SK-N-SH (cell line): ENCODE results near the gene MRGPRG. TPM values are rescaled to one million over a fixed set of nuclear protein-coding genes. Genes with fewer than 3 reads are reported as not detected.

Experiments
- CTCF ChIA-PET: fragments of 300-600, 350-600 bp; formaldehyde crosslinking; extraction: SDS; loops from one replicate; lab custom pipeline; 2021; lab: Yijun Ruan, JAX
- POLR2A ChIA-PET: fragments of 350-600 bp; sonication (Branson Sonifier 250); formaldehyde crosslinking; extraction: SDS; loops from one replicate; lab custom pipeline; 2020; ENCODE audit warnings: antibody characterized with exemption, inconsistent platforms; lab: Yijun Ruan, JAX
- DNase-seq: peaks from one replicate; pipeline ENCODE4 v3.0.0; 2012
- H2AFZ ChIP-seq: fragments of 200-600 bp; sonication (generic); 2 replicates; pipeline ENCODE4 v1.8.1; 2016; ENCODE audit warnings: antibody characterized with exemption, mild to moderate bottlenecking, low read depth
- H3F3A ChIP-seq: fragments of 200-600 bp; sonication (generic); replicated peaks from 2 replicates; pipeline ENCODE3; 2016; ENCODE audit warnings: antibody characterized with exemption, mild to moderate bottlenecking; ENCODE audit not compliant: insufficient read depth
- H3K27ac ChIP-seq, 2 experiments: fragments of 200-500 bp in 1 of 2; fragments of 200-600 bp in 1 of 2; sonication (Bioruptor generic) in 1 of 2; sonication (generic), shearing (Covaris generic) in 1 of 2; 2 replicates each; pipeline versions ENCODE4 v1.5.1 to v1.6.1; 2014 to 2016; ENCODE audit warnings: low read depth in 2 of 2, inconsistent platforms in 1 of 2, low read length in 1 of 2, mild to moderate bottlenecking in 1 of 2, mixed read lengths in 1 of 2
- H3K27me3 ChIP-seq: fragments of 200-600 bp; sonication (generic), shearing (Covaris generic); 2 replicates; pipeline ENCODE4 v1.6.1; 2016; ENCODE audit warnings: mixed run types; ENCODE audit not compliant: insufficient read depth
- H3K36me3 ChIP-seq, 2 experiments: fragments of 200-500 bp in 1 of 2; fragments of 200-600 bp in 1 of 2; sonication (Bioruptor generic) in 1 of 2; sonication (generic) in 1 of 2; replicated peaks in 1 of 2; 2 replicates each; pipeline versions ENCODE3 to v1.5.1; 2014 to 2016; ENCODE audit warnings: low read length in 1 of 2, mild to moderate bottlenecking in 1 of 2; ENCODE audit not compliant: insufficient read depth in 2 of 2, control insufficient read depth in 1 of 2
- H3K4me1 ChIP-seq, 2 experiments: fragments of 200-500 bp in 1 of 2; fragments of 200-600 bp in 1 of 2; sonication (Bioruptor generic) in 1 of 2; sonication (generic), shearing (Covaris generic) in 1 of 2; 2 replicates each; pipeline versions ENCODE4 v1.5.1 to v1.6.1; 2014 to 2016; ENCODE audit warnings: low read depth in 1 of 2, low read length in 1 of 2, mixed run types in 1 of 2; ENCODE audit not compliant: insufficient read depth in 2 of 2, control insufficient read depth in 1 of 2
- H3K4me2 ChIP-seq: fragments of 200-600 bp; sonication (generic), shearing (Covaris generic); 2 replicates; pipeline ENCODE4 v1.6.1; 2017; ENCODE audit warnings: mixed run types
- H3K4me3 ChIP-seq, 2 experiments: fragments of 200-500 bp in 1 of 2; fragments of 200-600 bp in 1 of 2; sonication (Bioruptor generic) in 1 of 2; sonication (generic), shearing (Covaris generic) in 1 of 2; 2 replicates each; pipeline versions ENCODE4 v1.5.1 to v1.8.1; 2014 to 2016; ENCODE audit warnings: low read depth in 2 of 2, inconsistent platforms in 1 of 2, low read length in 1 of 2, mild to moderate bottlenecking in 1 of 2, mixed read lengths in 1 of 2, moderate library complexity in 1 of 2
- H3K79me2 ChIP-seq: fragments of 200-600 bp; sonication (generic); 2 replicates; pipeline ENCODE4 v1.8.1; 2017; ENCODE audit warnings: mild to moderate bottlenecking; ENCODE audit not compliant: insufficient read depth
- H3K9ac ChIP-seq: fragments of 200-600 bp; sonication (generic); 2 replicates; pipeline ENCODE4 v1.6.1; 2017; ENCODE audit warnings: mixed run types
- H3K9me2 ChIP-seq: fragments of 200-600 bp; sonication (generic); 2 replicates; pipeline ENCODE4 v1.6.1; 2017; ENCODE audit warnings: mixed run types
- H3K9me3 ChIP-seq: fragments of 200-600 bp; sonication (generic); 2 replicates; pipeline ENCODE4 v1.6.1; 2017; ENCODE audit warnings: mixed run types, mild to moderate bottlenecking, moderate library complexity
- H4K20me1 ChIP-seq: fragments of 200-600 bp; sonication (generic); 2 replicates; pipeline ENCODE4 v1.6.1; 2017; ENCODE audit warnings: mild to moderate bottlenecking, mixed run types; ENCODE audit not compliant: insufficient read depth
- ELF1 ChIP-seq: IDR thresholded peaks from 2 replicates; pipeline ENCODE4 v1.4.0; 2012
- EP300 ChIP-seq, 2 experiments: IDR thresholded peaks; 2 replicates each; pipeline versions ENCODE4 v1.4.0 to v1.6.1; 2012; ENCODE audit warnings: borderline replicate concordance in 1 of 2, low read depth in 1 of 2, low read length in 1 of 2
- FOXM1 ChIP-seq: IDR thresholded peaks from 2 replicates; pipeline ENCODE4 v1.4.0; 2012; ENCODE audit warnings: low read depth, mild to moderate bottlenecking
- GABPA ChIP-seq: IDR thresholded peaks from 2 replicates; pipeline ENCODE4 v1.4.0; 2012; ENCODE audit warnings: low read depth, mild to moderate bottlenecking
- GATA2 ChIP-seq: sonication (generic); formaldehyde crosslinking; IDR thresholded peaks from 2 replicates; pipeline ENCODE4 v1.5.0; 2020; ENCODE audit warnings: mild to moderate bottlenecking, missing genetic modification reagents
- JUND ChIP-seq: IDR thresholded peaks from 2 replicates; pipeline ENCODE4 v1.4.0; 2012
- MAX ChIP-seq: IDR thresholded peaks from 2 replicates; pipeline ENCODE4 v1.4.0; 2012; ENCODE audit warnings: low read depth
- PBX3 ChIP-seq: IDR thresholded peaks from 2 replicates; pipeline ENCODE4; 2012
- RAD21 ChIP-seq: IDR thresholded peaks from 2 replicates; pipeline ENCODE4 v1.6.1; 2012; ENCODE audit warnings: mild to moderate bottlenecking, low read length
- SIN3A ChIP-seq: IDR thresholded peaks from 2 replicates; pipeline ENCODE4 v1.6.1; 2012; ENCODE audit warnings: low read depth, mild to moderate bottlenecking, low read length, moderate library complexity, borderline replicate concordance
- TCF12 ChIP-seq: IDR thresholded peaks from 2 replicates; pipeline ENCODE4 v1.4.0; 2012
- TEAD4 ChIP-seq: IDR thresholded peaks from 2 replicates; pipeline ENCODE4 v1.4.0; 2012; ENCODE audit warnings: mild to moderate bottlenecking, borderline replicate concordance; ENCODE audit not compliant: insufficient read depth
- USF1 ChIP-seq: IDR thresholded peaks from 2 replicates; pipeline ENCODE4 v1.4.0; 2012; ENCODE audit warnings: low read depth, borderline replicate concordance
- USF2 ChIP-seq: fragments of 150-350 bp; IDR thresholded peaks from 2 replicates; pipeline ENCODE4 v1.6.1; 2017; ENCODE audit warnings: antibody characterized with exemption, low read length, low read depth, borderline replicate concordance
- WGBS: methylation state at CpG from one replicate; pipeline ENCODE4 v1.1.6; 2017; ENCODE audit warnings: low lambda C conversion rate; 5-methylcytosine and 5-hydroxymethylcytosine counted together
- polyA plus RNA-seq, 3 experiments: library from polyadenylated mRNA; depleted of rRNA; stranded (reverse); fragments of >200 nt; gene quantifications; 2 replicates each; pipeline ENCODE4 v1.2.3, GENCODE V29; 2012

MRGPRG gene
- polyA plus RNA-seq, 1 of the 3 experiments (the other 2 are of a cell fraction) = not detected

- no peaks in the 10 kb centered on the region for H3F3A ChIP-seq
- H3K4me3 ChIP-seq = no peak overlapping the region
- H3K9me2 ChIP-seq = no peaks in the 10 kb centered on the region
- CTCF ChIA-PET = interaction anchor here (2.6 kb wide), 1 partner anchor 9 kb away, joined by 8 read pairs; no protein-coding TSS in a partner anchor
- DNase-seq = no peak
- H3K36me3 ChIP-seq = no peaks in the 10 kb centered on the region
- 70% methylated on average over 8 of the region's 19 CpGs for WGBS
- no peak overlapping the region for H2AFZ ChIP-seq
- TF ChIP-seq USF1 (no peak), RAD21 (no peak), EP300 (IDR thresholded peaks at IDR 0.05; ENCODE audit: borderline replicate concordance in 1 of 2, low read depth in 1 of 2, low read length in 1 of 2) (no peak), SIN3A (no peak), JUND (no peak), FOXM1 (no peak), ELF1 (no peak), GABPA (no peak), TCF12 (no peak), MAX (no peak), USF2 (no peak)
- H4K20me1 ChIP-seq = no peaks in the 10 kb centered on the region
- H3K79me2 ChIP-seq = no peaks in the 10 kb centered on the region
- H3K4me2 ChIP-seq = no peak overlapping the region
- no peak overlapping the region for H3K27ac ChIP-seq
- no peaks in the 10 kb centered on the region for H3K9me3 ChIP-seq
- POLR2A ChIA-PET = no interaction called here
- H3K27me3 ChIP-seq = no peaks in the 10 kb centered on the region
- no peak overlapping the region for H3K9ac ChIP-seq
- H3K4me1 ChIP-seq = peaks cover 0 to 13% of the 10 kb centered on the region in 2 experiments; a peak in 1 of 4 replicates
Observed at GRCh38 chr11:3193373-3194015, 25.1 kb downstream of the MRGPRG start.

GRCh38 chr11:3192511-3193372 lies 25.9 kb downstream of the MRGPRG start:
- no peaks in the 10 kb centered on the region for H3K27me3 ChIP-seq
- no peaks in the 10 kb centered on the region for H4K20me1 ChIP-seq
- no peak overlapping the region for H2AFZ ChIP-seq
- POLR2A ChIA-PET = no interaction called here
- 76% methylated on average over 8 of the region's 14 CpGs for WGBS
- H3K36me3 ChIP-seq = no peaks in the 10 kb centered on the region
- H3K9me2 ChIP-seq = no peaks in the 10 kb centered on the region
- H3K79me2 ChIP-seq = no peaks in the 10 kb centered on the region
- DNase-seq = no peak
- no peak for TF ChIP-seq SIN3A
- TF ChIP-seq FOXM1 = no peak
- no peak for TF ChIP-seq MAX
- TF ChIP-seq PBX3 = no peak
- no peak for TF ChIP-seq TEAD4
- no peak for TF ChIP-seq GATA2
- CTCF ChIA-PET = interaction anchor here (0.8 to 2.6 kb wide), 3 partner anchors 8 to 155 kb away, joined by 3 to 8 read pairs (median 5); no protein-coding TSS in a partner anchor
- H3K9me3 ChIP-seq = no peaks in the 10 kb centered on the region
- no peak overlapping the region for H3K9ac ChIP-seq
- no peak overlapping the region for H3K4me3 ChIP-seq
- no peak overlapping the region for H3K27ac ChIP-seq
- peaks cover 0 to 13% of the 10 kb centered on the region in 2 experiments; a peak in 1 of 4 replicates for H3K4me1 ChIP-seq
- no peaks in the 10 kb centered on the region for H3F3A ChIP-seq
- H3K4me2 ChIP-seq = no peak overlapping the region
